Measurements from ENCODE around the gene PABPN1.

The PABPN1 gene

DNA sequence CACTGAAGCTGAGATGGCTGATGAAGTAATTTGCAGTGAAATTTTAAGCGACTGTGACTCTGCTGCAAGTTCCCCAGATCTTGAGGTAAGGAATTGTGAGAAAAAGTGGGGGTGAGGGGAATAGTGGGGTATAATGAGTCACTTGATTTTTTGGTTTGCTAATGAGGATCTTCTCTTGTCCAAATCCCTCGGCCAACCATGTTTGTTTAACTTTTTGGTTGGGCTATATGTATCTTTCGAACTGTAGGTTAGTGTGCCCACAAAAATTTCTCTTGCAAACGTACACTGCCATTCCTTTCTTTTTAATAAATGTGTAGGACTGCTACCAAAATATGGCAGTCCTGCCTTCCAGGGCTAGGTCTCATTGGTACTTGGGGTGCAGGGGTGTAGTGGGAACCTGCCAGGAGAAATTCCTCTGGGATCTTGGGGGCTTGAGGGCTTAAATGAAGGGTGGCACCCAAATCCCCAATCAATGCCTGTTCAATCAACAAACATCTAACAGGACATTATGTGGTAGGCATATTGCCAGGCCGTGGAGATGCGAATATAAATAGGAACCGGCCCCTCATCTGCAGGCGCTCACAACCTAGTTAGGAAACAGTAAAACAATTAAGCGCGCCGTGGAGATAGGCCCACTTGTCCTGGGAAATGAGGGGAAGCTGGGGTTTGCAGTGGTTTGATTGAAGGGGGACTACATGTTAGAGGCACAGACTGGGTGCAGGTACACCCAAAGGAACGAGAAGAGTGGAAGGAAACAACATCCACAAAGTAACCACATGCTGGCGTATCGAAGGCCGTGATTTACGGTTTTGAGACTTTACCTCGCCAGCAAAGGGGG, 1.3 kb upstream of the PABPN1 start:
- no peak for ATAC-seq
- TF ChIP-seq GLIS3 (CRISPR knock-in tag; IDR thresholded peaks at IDR 0.05) (no peak), ESRRG (CRISPR knock-in tag; IDR thresholded peaks at IDR 0.05) (no peak), RARB (CRISPR knock-in tag; IDR thresholded peaks at IDR 0.05) (no peak), POU6F1 (CRISPR knock-in tag; IDR thresholded peaks at IDR 0.05; ENCODE audit: borderline replicate concordance, low read depth) (no peak), OSR1 (CRISPR knock-in tag; IDR thresholded peaks at IDR 0.05) (no peak), ZFP3 (CRISPR knock-in tag; IDR thresholded peaks at IDR 0.05) (no peak), TSHZ2 (CRISPR knock-in tag; IDR thresholded peaks at IDR 0.05) (no peak), ZFP30 (CRISPR knock-in tag; IDR thresholded peaks at IDR 0.05) (no peak), ZC3H10 (CRISPR knock-in tag; IDR thresholded peaks at IDR 0.05) (no peak), ZNF565 (CRISPR knock-in tag; conservative IDR thresholded peaks at IDR 0.05; ENCODE audit: low read depth) (no peak), ISL1 (CRISPR knock-in tag; IDR thresholded peaks at IDR 0.05) (no peak)
- TF ChIP-seq, protein P1, sequence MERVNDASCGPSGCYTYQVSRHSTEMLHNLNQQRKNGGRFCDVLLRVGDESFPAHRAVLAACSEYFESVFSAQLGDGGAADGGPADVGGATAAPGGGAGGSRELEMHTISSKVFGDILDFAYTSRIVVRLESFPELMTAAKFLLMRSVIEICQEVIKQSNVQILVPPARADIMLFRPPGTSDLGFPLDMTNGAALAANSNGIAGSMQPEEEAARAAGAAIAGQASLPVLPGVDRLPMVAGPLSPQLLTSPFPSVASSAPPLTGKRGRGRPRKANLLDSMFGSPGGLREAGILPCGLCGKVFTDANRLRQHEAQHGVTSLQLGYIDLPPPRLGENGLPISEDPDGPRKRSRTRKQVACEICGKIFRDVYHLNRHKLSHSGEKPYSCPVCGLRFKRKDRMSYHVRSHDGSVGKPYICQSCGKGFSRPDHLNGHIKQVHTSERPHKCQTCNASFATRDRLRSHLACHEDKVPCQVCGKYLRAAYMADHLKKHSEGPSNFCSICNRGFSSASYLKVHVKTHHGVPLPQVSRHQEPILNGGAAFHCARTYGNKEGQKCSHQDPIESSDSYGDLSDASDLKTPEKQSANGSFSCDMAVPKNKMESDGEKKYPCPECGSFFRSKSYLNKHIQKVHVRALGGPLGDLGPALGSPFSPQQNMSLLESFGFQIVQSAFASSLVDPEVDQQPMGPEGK (CRISPR knock-in tag; IDR thresholded peaks at IDR 0.05; ENCODE audit: borderline replicate concordance): no peak
- TF ChIP-seq, protein P2, sequence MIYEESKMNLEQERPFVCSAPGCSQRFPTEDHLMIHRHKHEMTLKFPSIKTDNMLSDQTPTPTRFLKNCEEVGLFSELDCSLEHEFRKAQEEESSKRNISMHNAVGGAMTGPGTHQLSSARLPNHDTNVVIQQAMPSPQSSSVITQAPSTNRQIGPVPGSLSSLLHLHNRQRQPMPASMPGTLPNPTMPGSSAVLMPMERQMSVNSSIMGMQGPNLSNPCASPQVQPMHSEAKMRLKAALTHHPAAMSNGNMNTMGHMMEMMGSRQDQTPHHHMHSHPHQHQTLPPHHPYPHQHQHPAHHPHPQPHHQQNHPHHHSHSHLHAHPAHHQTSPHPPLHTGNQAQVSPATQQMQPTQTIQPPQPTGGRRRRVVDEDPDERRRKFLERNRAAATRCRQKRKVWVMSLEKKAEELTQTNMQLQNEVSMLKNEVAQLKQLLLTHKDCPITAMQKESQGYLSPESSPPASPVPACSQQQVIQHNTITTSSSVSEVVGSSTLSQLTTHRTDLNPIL (CRISPR knock-in tag; IDR thresholded peaks at IDR 0.05; ENCODE audit: low read depth): no peak

- ATAC-seq: peak; percentile 46
- TF ChIP-seq, protein P2 (CRISPR knock-in tag; IDR thresholded peaks at IDR 0.05; ENCODE audit: low read depth): no peak
- TF ChIP-seq ESRRG (CRISPR knock-in tag; IDR thresholded peaks at IDR 0.05): no peak
- no peak for TF ChIP-seq TCF4 (CRISPR knock-in tag; IDR thresholded peaks at IDR 0.05; ENCODE audit: borderline replicate concordance)
- no peak for TF ChIP-seq ZFP30 (CRISPR knock-in tag; IDR thresholded peaks at IDR 0.05)
- TF ChIP-seq, protein P1 (CRISPR knock-in tag; IDR thresholded peaks at IDR 0.05; ENCODE audit: borderline replicate concordance): no peak
- no peak for TF ChIP-seq PPARA (CRISPR knock-in tag; IDR thresholded peaks at IDR 0.05; ENCODE audit: borderline replicate concordance)
- no peak; the same call in 1 of the 2 replicates for TF ChIP-seq GLIS3 (CRISPR knock-in tag; IDR thresholded peaks at IDR 0.05)
- no peak for TF ChIP-seq ZNF70 (CRISPR knock-in tag; IDR thresholded peaks at IDR 0.05)
- no peak for TF ChIP-seq BACH2 (CRISPR knock-in tag; IDR thresholded peaks at IDR 0.05; ENCODE audit: borderline replicate concordance)
Observed at GRCh38 chr14:23321572-23322547, 603 bp downstream of the PABPN1 start.
